Measurements from ENCODE around the gene CA5B. TPM values are rescaled to one million over a fixed set of nuclear protein-coding genes. Genes with fewer than 3 reads are reported as not detected.

The CA5B gene
- total RNA-seq, 6 donors from 2014 or later = 9.9 to 35.6 (median 17.4) TPM

GRCh38 chrX:15804563-15804962 is 66.5 kb downstream of the CA5B start:
- peaks cover 0 to 88% (median 27%) of the 10 kb centered on the region in 4 donors for H3K36me3 ChIP-seq

DNA sequence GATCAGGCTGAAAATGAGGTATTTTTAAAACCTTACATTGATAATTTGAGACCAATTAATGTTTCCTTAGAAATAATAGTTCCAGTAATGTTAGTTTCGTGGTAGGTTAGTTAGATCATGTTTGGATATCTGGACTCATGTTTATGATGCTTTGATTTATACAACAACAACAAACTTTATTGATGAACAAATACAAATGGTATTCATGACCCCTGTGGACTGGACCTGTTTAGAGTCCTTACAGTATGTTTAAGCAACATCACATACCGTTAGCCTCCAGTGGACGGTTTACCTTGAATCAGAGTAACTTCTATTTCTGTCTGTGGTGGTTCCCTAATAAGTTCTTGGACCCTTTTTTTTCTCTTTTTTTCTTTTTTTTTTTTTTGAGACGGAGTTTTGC is 70.2 kb downstream of the CA5B start:
- WGBS, 2 donors = 94% methylated on average over 4 of the region's 4 CpGs

More at GRCh38 chrX:15804563-15804962, 66.5 kb downstream of the CA5B start:
- H3K4me3 ChIP-seq = no peak overlapping the region
- no peak for TF ChIP-seq EP300 (IDR thresholded peaks at IDR 0.05)
- TF ChIP-seq POLR2A (IDR thresholded peaks at IDR 0.05) = peak in 1 of 4 donors; percentile 18
- ATAC-seq (ENCODE audit: low FRiP score in 2 of 2) (peak in 1 of 2 donors; percentile 58), DNase-seq (no peak)
- peak overlapping the region in 3 of 4 donors; percentile 39 to 51 (median 40) for H3K27ac ChIP-seq
- H3K9me3 ChIP-seq = no peaks in the 10 kb centered on the region
- H3K27me3 ChIP-seq = no peaks in the 10 kb centered on the region
- no peaks in the 10 kb centered on the region for H3K4me1 ChIP-seq

DNA sequence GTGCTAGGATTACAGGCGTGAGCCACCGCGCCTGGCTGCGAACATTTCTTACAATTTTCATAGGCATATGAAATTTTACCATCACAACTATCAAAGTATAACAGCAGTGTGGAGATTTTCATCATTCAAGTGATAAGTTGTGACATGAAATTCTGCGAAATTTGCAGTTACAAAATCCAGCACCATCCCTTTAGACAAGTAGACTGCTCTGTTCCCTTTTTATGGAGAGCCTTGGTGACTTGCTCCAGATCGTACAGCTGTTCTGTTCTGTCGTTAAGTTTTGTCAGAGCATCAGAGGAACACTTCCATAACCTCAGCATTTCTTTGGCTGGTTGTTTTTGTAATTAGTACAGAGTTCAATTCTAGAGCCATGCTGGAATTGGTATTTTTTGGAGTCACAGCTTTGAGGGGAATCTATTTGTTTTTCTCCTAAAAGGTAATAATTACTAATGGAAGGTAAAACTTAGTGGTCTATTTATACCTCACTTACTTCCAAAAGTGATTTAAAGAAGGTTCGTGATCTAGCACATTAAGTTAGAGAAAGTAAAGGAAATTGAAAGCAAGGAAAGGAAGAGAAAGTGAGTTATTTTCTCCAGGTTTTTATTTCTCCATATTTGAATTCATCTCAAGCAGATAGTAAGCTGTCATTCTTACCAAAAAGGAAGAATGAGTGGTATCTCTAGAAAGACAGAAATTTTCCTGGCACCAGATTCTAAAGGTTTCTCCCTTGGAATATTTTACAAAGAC is 74.3 kb downstream of the CA5B start:
- no peak for ATAC-seq (ENCODE audit: low FRiP score in 2 of 2)
- TF ChIP-seq, protein P1, sequence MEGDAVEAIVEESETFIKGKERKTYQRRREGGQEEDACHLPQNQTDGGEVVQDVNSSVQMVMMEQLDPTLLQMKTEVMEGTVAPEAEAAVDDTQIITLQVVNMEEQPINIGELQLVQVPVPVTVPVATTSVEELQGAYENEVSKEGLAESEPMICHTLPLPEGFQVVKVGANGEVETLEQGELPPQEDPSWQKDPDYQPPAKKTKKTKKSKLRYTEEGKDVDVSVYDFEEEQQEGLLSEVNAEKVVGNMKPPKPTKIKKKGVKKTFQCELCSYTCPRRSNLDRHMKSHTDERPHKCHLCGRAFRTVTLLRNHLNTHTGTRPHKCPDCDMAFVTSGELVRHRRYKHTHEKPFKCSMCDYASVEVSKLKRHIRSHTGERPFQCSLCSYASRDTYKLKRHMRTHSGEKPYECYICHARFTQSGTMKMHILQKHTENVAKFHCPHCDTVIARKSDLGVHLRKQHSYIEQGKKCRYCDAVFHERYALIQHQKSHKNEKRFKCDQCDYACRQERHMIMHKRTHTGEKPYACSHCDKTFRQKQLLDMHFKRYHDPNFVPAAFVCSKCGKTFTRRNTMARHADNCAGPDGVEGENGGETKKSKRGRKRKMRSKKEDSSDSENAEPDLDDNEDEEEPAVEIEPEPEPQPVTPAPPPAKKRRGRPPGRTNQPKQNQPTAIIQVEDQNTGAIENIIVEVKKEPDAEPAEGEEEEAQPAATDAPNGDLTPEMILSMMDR (IDR thresholded peaks at IDR 0.05) = no peak
- no peak for TF ChIP-seq POLR2A (IDR thresholded peaks at IDR 0.05)
- no peak for TF ChIP-seq POLR2AphosphoS5 (IDR thresholded peaks at IDR 0.05)
- TF ChIP-seq EP300 (IDR thresholded peaks at IDR 0.05) = no peak
- Histone ChIP-seq H3K27ac (no peak overlapping the region), H3K4me1 (peaks cover 0 to 10% (median 1%) of the 10 kb centered on the region in 4 donors), H3K9me3 (no peaks in the 10 kb centered on the region), H3K36me3 (peaks cover 0 to 85% (median 27%) of the 10 kb centered on the region in 4 donors), H3K4me3 (no peak overlapping the region), H3K27me3 (no peaks in the 10 kb centered on the region)
- WGBS, 2 donors = 84 to 94% methylated on average over 8 of the region's 8 CpGs
- no peak for DNase-seq

More for the DNA sequence above, 70.2 kb downstream of the CA5B start:
- H3K4me1 ChIP-seq = no peaks in the 10 kb centered on the region
- no peak for TF ChIP-seq POLR2A (IDR thresholded peaks at IDR 0.05)
- no peak for TF ChIP-seq EP300 (IDR thresholded peaks at IDR 0.05)
- TF ChIP-seq, protein P1 (IDR thresholded peaks at IDR 0.05) = no peak
- TF ChIP-seq POLR2AphosphoS5 (IDR thresholded peaks at IDR 0.05) = no peak
- no peaks in the 10 kb centered on the region for H3K27me3 ChIP-seq
- H3K9me3 ChIP-seq = no peaks in the 10 kb centered on the region
- ATAC-seq (ENCODE audit: low FRiP score in 2 of 2) (no peak), DNase-seq (no peak)
- peaks cover 0 to 95% (median 30%) of the 10 kb centered on the region in 4 donors for H3K36me3 ChIP-seq
- H3K27ac ChIP-seq = no peak overlapping the region
- H3K4me3 ChIP-seq = no peak overlapping the region

- ATAC-seq (ENCODE audit: low FRiP score in 2 of 2) (no peak), DNase-seq (no peak)
- 59 to 75% methylated on average over 1 of the region's 1 CpG for WGBS, 2 donors
- H3K36me3 ChIP-seq = peaks cover 0 to 85% (median 25%) of the 10 kb centered on the region in 4 donors
- TF ChIP-seq EP300 (IDR thresholded peaks at IDR 0.05) (no peak), POLR2AphosphoS5 (IDR thresholded peaks at IDR 0.05) (no peak), POLR2A (IDR thresholded peaks at IDR 0.05) (no peak)
- TF ChIP-seq, protein P1 (IDR thresholded peaks at IDR 0.05) = no peak
- H3K27ac ChIP-seq = no peak overlapping the region
- H3K4me3 ChIP-seq = no peak overlapping the region
- H3K4me1 ChIP-seq = peaks cover 0 to 10% (median 1%) of the 10 kb centered on the region in 4 donors
- H3K9me3 ChIP-seq = no peaks in the 10 kb centered on the region
- H3K27me3 ChIP-seq = no peaks in the 10 kb centered on the region
Observed at GRCh38 chrX:15813416-15813815, 75.3 kb downstream of the CA5B start.

- Histone ChIP-seq H3K27me3 (no peaks in the 10 kb centered on the region), H3K9me3 (no peaks in the 10 kb centered on the region), H3K4me3 (no peak overlapping the region), H3K27ac (no peak overlapping the region), H3K4me1 (peaks cover 0 to 10% (median 1%) of the 10 kb centered on the region in 4 donors), H3K36me3 (peaks cover 0 to 84% (median 25%) of the 10 kb centered on the region in 4 donors)
- TF ChIP-seq, protein P1 (IDR thresholded peaks at IDR 0.05) = no peak
- TF ChIP-seq EP300 (IDR thresholded peaks at IDR 0.05) (no peak), POLR2A (IDR thresholded peaks at IDR 0.05) (no peak), POLR2AphosphoS5 (IDR thresholded peaks at IDR 0.05) (no peak)
- DNase-seq = no peak
- WGBS, 2 donors = 70 to 76% methylated on average over 6 of the region's 6 CpGs
- no peak for ATAC-seq (ENCODE audit: low FRiP score in 2 of 2)
Observed at GRCh38 chrX:15814771-15815365, 76.8 kb downstream of the CA5B start.

Measured in upper lobe of left lung (tissue), 6 donors.